ENCODE results near the gene RACK1. TPM values are rescaled to one million over a fixed set of nuclear protein-coding genes. Genes with fewer than 3 reads are reported as not detected.

RACK1 gene
- total RNA-seq, 1 donor from 2014 or later: 2,136 TPM

DNA sequence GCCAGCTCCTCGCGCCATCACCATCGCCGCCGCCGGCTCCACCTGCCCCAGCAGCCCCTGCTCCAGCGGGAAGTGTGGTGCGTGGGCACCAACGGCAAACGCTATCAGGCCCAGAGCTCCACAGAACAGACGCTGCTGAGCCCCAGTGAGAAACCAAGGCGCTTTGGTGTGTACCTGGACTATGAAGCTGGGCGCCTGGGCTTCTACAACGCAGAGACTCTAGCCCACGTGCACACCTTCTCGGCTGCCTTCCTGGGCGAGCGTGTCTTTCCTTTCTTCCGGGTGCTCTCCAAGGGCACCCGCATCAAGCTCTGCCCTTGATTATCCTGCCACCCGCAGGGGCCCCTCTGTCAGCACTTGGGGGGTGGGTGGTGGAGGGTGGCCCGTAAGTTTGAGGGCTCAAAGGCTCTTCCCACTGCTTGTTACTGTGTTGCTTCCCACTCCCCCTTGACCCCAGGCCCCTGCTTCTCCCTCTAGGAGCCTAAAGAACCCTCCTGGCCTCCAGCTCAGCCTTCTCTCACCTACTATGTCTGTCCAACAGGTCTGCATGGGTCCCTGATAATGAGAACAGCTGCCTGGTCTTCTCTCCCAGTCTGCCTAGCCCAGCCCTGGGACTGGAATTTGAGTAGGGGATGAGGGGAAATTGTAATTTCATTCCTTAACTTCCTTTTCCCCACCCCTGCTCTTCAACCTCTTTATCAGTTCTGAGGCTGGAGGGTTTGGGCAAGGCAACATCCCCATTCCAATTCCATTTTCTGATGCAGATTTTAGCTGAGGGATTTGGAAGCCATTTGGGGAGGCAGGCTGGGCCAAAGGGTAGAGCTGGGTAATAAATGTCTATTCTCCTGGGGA, 9.0 kb downstream of the RACK1 start:
- DNase-seq (ENCODE audit: extremely low read depth, low read depth, low spot score): no peak

DNA sequence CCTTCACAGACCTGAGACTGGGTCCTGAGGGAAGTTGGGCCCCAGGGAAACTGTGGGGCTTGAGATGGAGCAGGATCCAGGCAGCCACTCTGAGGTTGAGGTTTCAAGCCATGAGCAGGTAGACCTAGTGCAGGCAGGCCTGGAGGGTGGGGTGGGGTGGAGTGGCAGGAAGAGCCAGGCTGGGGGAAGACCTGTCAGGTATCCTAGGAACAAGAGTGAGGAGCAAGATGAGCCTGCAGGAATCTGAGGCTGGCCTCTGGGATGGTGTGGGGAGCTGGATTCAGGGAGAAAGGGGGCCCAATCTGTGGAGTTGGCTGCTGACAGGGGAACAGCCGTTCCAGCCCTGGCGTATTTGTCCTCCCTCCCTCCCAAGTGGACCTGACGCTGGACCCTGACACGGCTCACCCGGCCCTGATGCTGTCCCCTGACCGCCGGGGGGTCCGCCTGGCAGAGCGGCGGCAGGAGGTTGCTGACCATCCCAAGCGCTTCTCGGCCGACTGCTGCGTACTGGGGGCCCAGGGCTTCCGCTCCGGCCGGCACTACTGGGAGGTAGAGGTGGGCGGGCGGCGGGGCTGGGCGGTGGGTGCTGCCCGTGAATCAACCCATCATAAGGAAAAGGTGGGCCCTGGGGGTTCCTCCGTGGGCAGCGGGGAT, 9.8 kb downstream of the RACK1 start:
- DNase-seq (ENCODE audit: extremely low read depth, low read depth, low spot score): no peak

DNA sequence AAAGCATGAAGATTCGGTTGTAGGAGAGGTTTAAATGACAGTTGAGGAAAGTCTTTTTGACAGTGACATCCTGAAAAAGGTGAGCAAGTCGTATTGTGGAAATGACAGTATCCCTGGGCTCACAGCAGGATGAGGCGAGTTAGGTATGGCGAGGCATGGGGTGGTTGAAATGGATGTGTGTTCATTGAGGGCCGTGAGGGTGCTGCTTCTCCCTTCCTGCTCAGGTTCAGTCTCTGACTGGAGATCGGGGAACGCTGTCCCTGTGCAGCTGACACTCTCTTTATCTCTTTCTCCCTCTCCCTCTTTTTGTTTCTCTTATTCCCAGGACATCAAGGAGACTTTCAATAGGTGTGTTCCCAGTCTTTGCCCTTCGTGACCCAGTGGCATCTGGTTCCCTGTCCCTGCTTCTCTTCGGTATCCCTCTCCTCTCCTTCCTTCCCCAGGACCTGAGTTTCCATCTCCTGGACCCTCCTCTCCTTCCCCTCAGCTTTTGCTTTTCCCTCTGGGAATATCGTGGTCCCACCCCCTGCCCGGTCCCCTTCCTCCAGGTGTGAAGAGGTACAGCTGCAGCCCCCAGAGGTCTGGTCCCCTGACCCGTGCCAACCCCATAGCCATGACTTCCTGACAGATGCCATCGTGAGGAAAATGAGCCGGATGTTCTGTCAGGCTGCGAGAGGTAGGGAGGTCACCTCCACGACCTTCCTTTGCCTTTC, 10.5 kb downstream of the RACK1 start:
- no peak for DNase-seq (ENCODE audit: extremely low read depth, low read depth, low spot score)

DNA sequence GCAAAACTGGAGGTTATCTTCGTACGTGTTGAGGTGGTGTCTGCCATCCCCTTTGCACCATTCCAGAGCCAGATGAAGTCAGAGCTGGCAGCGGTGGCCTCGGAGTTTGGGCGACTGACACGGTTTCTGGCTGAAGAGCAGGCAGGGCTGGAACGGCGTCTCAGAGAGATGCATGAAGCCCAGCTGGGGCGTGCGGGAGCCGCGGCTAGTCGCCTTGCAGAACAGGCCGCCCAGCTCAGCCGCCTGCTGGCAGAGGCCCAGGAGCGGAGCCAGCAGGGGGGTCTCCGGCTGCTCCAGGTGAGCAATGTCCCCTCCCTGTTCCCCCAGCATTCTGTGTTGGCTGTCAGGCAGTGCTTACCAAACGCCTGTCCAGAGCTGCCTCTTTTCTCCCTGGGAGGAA, 11.1 kb downstream of the RACK1 start:
- DNase-seq (ENCODE audit: extremely low read depth, low read depth, low spot score): no peak

DNA sequence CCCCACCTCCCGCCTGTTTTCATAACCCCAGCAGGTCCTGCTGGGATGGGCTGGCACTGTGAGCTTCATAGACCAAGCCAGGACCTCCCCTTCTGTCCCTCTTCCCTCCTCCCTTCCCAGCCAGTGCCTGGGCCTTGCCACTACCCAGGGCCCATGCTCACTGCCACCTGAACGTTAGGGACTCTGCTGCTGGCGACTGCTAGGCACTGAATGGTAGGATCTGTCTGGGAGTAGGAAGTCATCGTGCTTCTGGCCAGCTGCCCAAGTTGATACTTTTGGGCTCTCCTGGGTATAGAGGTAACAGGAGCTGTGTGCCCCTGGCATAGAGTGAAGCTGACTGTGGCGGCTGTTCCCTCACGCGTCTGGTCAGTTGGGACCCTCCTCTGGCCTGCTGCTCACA, 12.3 kb downstream of the RACK1 start:
- no peak for DNase-seq (ENCODE audit: extremely low read depth, low read depth, low spot score)

DNA sequence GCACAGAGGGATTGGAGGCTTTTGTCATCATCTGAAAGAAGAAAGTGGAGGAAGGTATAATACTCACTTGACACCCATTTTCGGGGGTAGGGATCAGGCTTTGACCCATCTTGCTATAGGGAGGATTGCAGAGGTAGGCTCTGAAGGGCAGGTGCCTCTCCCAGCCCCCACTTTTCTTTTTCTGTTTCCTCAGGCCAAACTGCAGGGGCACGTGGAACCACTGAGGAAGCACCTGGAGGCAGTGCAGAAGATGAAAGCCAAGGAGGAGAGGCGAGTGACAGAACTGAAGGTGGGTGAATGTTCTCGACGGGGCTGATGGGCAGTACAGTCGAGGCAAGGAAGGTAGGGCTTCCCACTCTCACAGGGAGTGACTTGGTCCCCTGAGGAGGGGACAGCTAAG, 13.2 kb downstream of the RACK1 start:
- no peak for DNase-seq (ENCODE audit: extremely low read depth, low read depth, low spot score)

DNA sequence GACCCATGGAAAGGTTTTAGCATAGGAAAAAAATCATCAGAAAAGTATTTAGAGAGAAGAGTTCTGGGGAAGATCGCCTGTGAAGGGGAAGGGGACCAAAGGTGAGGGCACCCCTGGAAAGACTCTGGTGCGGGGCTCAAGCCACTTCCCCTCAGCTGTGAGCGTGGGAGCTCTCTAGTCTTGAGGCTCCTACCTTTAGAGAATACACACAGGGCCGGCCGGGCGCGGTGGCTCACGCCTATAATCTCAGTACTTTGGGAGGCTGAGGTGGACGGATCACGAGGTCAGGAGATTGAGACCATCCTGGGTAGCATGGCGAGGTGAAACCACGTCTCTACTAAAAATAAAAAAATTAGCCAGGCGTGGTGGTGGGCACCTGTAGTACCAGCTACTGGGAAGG, 13.7 kb downstream of the RACK1 start:
- DNase-seq (ENCODE audit: extremely low read depth, low read depth, low spot score): no peak

DNA sequence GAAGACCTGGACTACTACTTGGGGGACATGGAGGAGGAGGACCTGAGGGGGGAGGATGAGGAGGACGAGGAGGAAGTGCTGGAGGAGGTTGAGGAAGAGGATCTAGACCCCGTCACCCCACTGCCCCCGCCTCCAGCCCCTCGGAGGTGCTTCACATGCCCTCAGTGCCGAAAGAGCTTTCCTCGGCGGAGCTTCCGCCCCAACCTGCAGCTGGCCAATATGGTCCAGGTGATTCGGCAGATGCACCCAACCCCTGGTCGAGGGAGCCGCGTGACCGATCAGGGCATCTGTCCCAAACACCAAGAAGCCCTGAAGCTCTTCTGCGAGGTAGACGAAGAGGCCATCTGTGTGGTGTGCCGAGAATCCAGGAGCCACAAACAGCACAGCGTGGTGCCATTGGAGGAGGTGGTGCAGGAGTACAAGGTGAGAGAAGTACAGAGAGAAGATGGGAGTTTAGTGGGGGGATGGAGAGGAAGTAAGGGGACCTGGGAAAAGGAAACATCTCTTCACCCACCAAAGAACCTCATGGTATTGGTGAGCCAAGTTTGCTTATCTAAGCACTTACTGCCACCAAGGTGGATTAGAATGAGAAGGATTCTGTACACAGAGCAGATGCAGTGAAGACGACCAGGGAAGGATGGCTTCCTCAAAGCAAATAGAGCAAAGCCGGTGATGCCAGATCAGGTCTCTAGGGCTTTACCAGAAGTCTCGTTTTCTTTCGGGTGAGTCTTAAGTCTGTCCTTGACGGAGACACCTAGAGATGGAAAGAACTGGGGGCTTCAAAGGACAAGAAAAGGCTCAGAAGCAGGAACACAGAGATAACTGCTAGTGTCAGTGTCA, 19.1 kb downstream of the RACK1 start:
- no peak for DNase-seq (ENCODE audit: extremely low read depth, low read depth, low spot score)

DNA sequence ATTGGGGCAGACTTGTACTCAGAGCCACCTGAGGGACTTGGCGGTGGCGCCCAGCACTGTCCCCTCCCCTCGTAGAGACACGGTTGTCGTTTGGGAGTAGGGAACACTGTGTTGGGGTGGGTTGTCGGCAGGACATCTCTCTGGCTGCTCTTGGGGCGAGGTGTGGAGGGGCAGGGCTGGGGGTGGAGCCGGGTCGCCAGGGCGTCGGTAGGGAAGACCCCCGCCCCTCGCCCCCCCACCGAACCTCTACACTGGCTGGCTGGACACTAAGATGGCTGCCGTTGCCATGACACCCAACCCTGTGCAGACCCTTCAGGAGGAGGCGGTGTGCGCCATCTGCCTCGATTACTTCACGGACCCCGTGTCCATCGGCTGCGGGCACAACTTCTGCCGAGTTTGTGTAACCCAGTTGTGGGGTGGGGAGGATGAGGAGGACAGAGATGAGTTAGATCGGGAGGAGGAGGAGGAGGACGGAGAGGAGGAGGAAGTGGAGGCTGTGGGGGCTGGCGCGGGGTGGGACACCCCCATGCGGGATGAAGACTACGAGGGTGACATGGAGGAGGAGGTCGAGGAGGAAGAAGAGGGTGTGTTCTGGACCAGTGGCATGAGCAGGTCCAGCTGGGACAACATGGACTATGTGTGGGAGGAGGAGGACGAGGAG, 19.8 kb downstream of the RACK1 start:
- no peak for DNase-seq (ENCODE audit: extremely low read depth, low read depth, low spot score)

DNA sequence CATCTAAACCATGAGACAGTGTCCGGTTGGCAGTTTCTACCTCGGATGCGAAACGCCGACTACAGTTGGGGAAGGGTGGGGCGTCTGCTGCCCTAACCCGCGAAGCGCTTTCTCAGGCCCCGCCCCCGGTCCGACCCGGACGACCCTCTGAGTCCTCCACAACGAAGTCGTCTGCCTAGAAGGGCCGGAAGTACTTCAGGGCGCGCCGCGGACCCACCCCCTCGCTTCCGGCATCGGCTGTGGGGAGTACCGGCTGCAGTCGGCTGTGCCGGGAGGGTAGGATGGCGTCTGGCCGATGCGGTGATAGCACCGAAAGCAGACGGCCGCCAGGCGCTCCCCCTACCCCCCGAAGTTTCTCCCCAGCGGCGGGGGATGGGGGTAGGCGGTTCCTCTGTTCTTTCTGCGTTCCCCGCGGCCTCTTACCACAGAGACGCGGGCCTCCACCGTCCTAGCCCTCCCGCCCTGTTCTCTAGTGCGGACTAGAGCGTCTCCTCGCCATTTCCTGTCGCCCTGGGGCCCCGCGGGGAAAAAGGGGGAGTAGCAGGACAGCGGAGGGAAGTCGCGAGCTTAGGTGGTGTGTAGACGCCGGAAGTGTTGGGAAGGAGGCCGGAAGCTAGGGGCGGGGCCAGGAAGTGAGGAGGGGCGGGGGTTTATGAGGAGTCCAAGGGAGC, 20.5 kb downstream of the RACK1 start, which contains the start of gene TRIM41:
TRIM41 (plus strand) TSS at position 224 of the 671 bp plus-strand sequence. CDS start 719 bp downstream, outside the sequence.
- peak; percentile 70 for DNase-seq (ENCODE audit: extremely low read depth, low read depth, low spot score)

DNA sequence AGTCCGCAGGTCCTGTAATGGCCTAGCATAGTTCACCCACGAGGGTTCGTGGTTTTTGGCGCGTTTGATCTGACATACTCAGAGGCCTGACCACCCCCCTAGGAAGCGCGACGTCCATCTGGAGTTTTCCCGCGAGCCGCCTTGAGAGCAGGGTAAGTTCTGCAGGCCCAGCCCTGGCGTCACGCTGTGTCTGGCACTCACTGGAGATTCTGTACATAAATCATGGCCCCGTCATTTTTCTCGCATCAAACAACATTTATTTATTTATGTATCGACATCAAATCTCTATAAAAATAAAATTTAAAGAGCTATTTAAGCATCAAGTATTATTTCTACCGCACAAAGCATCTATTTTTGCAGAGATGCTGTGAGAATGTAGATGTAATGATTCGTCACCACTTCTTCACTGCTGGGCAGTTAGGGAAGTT, 21.1 kb downstream of the RACK1 start:
- no peak for DNase-seq (ENCODE audit: extremely low read depth, low read depth, low spot score)

DNA sequence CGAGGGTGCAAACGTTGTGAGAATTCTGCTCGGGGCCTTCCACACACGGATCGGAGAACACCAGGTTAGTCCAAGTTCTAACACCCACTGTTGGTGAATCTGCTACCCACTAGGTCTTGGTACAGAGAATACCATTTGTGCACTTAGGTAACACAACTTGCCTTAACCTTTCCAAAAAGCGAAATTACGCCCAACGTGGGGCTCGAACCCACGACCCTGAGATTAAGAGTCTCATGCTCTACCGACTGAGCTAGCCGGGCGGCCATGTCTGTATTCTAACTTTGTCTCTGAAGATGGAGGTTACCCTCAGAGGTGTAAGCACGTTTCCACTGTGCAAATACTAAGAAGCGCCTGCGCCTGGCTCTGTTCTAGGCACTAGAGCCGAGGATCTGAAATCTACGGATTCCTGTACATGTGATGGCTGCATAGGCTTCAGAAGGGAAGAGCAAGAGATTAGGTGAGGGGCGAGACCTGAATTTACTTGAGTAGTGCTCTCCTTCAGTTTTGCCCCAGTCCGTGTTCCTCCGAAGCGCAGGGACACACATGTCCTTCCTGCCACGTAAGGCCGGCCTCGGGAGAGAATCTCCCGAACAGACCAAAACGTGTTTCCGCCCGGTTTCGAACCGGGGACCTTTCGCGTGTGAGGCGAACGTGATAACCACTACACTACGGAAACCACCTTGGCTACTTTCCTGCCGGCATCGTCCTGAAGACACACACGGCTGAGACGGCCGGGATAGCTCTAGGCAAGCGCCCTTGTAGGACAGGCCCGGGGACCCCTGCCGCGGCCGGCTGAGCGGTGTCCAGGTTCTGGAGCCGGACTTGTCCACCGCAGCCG, 21.7 kb downstream of the RACK1 start:
- peak; percentile 78 for DNase-seq (ENCODE audit: extremely low read depth, low read depth, low spot score)

DNA sequence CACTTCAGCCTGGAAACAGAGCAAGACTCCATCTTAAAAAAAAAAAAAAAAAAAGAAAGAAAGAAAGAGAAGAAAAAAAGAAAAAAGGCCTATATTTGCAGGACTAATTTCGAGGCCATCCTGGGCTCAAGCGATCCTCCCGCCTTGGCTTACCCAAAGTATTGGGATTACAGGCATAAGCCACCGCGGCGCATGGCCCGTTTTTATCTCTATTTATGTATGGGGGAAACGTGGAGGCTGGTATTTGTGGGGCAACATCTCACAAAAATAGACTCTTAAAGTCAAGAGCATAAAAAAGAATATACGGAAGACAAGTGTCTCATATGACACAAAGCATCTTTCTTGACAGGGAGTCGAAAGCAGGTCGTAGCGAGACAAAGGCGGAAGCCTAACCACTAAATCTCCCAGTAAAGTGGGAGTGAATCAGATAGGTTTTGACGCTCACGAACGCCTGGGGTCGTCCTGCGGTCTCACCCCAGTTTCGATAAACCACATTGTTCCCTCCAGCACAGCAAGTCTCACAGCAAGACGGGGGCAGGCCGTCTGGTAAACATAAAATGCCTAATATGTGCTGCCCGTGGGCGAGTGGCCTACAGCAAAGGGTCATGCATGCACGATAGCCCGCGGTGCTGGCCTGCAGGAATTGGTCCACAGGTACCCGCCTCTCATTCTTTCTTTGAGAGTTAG, 22.5 kb downstream of the RACK1 start:
- DNase-seq (ENCODE audit: extremely low read depth, low read depth, low spot score): no peak

DNA sequence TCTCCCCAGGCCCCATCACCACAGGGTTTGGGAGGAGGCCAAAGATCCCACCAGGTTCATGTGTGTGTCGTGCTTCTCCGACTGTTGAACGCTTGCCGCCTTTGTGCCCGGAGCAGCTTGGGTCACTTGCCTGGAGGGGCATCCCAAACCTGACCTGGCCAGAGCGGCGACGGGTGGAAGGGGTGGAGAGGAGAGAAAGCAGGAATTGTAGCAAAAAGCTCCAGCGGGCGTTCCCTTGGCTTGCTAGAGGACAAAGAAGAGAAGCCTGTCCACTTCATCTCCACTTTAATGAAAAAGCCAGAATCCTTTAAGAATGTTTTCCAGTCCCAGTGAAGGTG, 23.6 kb downstream of the RACK1 start:
- DNase-seq (ENCODE audit: extremely low read depth, low read depth, low spot score): no peak

DNA sequence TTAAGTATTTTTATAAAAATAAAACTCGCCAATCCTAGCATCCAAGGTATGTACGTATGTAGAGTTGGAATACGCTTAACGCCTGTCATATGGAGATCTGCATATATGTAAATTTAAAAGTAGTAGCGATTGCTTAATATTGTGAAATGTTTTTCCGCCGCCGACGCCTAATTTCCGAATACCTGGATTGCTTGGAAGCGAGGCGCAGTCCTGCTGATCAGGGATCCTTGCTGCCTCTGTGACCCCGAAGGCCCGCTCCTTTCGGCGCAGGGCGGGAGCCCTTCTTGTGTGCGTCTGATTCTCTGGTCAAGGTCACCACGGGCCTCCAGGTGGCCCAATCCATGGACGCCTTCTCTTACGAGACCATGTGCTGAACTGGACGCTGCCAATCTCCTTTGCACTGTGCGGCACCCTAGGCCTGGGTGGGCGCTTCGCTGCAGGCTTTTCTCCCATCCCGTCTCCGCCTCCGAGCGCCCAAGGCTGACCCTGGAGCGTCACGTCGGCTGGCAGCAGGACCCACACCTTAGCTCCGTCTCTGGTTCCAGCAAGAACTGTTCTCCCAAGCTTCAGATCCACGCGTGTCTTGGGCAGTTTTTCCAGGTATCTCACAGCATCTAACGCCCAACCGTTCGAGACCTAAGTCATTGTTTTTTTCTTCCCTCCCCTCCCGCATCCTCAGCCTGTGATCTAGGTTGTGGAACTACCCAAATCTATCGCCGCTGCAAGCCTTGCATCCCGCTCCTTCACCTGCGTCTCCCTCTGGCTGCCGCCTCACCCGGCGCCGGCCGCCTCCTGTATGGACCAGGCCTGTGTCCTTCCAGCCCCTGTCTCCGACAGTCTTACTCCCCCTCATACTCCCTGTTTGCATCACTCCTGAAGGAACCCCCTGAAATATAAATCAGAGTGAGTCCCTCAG, 24.2 kb downstream of the RACK1 start:
- DNase-seq (ENCODE audit: extremely low read depth, low read depth, low spot score): no peak

DNA sequence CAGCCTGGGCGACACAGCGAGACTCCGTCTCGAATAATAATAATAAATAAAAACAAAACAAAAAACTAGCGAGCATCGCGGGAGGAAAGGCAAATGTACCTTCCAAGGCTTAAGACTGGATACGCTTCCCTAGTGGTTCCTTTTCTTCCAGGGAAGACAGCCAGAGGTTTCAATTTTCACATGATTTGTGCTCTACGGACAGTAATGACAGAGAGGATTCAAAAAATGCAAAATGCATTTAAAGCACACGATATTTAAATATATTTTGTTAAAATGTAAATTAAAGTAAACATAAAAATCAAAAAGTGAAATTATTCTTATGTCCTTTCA, 24.9 kb downstream of the RACK1 start:
- no peak for DNase-seq (ENCODE audit: extremely low read depth, low read depth, low spot score)

DNA sequence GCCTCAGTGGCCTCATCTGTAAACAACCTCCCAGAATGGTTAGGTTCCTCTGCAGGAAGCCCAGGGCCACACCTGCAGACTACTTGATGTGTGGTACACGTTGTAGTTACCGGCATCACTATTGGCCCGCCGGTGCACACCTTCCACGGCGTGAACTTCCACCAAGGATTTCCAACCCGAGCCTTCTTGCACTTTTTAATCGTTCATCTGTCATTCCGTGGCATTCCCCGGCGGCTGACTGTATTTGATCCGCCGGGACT, 26.0 kb downstream of the RACK1 start:
- DNase-seq (ENCODE audit: extremely low read depth, low read depth, low spot score): no peak

All from glomerular endothelial cell (primary cell).